H1 (cell line): ENCODE data around the gene TTC32. TPM values are rescaled to one million over a fixed set of nuclear protein-coding genes. Genes with fewer than 3 reads are reported as not detected.

ENCODE experiments used
- BRCA1 ChIP-seq: IDR thresholded peaks from 2 replicates; pipeline ENCODE4 v1.6.1; 2012; ENCODE audit warnings: low read depth, low read length, improper control_type of control experiment
- CREB1 ChIP-seq: IDR thresholded peaks from 2 replicates; pipeline ENCODE4 v1.6.1; 2012; ENCODE audit warnings: inconsistent platforms
- FOSL1 ChIP-seq: IDR thresholded peaks from 2 replicates; pipeline ENCODE4 v1.6.1; 2011; ENCODE audit warnings: mild to moderate bottlenecking, low read depth, low read length, moderate library complexity; ENCODE audit not compliant: insufficient read depth
- POU5F1 ChIP-seq: IDR thresholded peaks from 2 replicates; pipeline ENCODE4 v1.6.1; 2011; ENCODE audit warnings: low read depth, mild to moderate bottlenecking, low read length, moderate library complexity
- RBBP5 ChIP-seq: IDR thresholded peaks from 2 replicates; pipeline ENCODE4 v1.7.1; 2012; ENCODE audit warnings: low read depth, mild to moderate bottlenecking, inconsistent platforms, low read length, moderate library complexity, borderline replicate concordance
- SIN3A ChIP-seq, 2 experiments: IDR thresholded peaks in 1 of 2; conservative IDR thresholded peaks in 1 of 2; 2 replicates each; pipeline ENCODE4 v1.6.1; 2011 to 2012; ENCODE audit warnings: low read length in 2 of 2, improper control_type of control experiment in 1 of 2, low read depth in 1 of 2, mild to moderate bottlenecking in 1 of 2
- TAF1 ChIP-seq: IDR thresholded peaks from 2 replicates; pipeline ENCODE4 v1.6.1; 2011; ENCODE audit warnings: mild to moderate bottlenecking, low read depth, low read length
- TAF7 ChIP-seq: optimal IDR thresholded peaks from 2 replicates; pipeline ENCODE3; 2011; ENCODE audit warnings: low read depth, mild to moderate bottlenecking, inconsistent platforms, low read length, moderate library complexity, borderline replicate concordance
- polyA plus RNA-seq, 7 experiments: library from polyadenylated mRNA; depleted of rRNA in 3 of 7; stranded (reverse) in 5 of 7; unstranded in 2 of 7; fragments of >200 nt in 5 of 7; fragments of 200-250 nt in 2 of 7; gene quantifications; 1 replicate in 5 of 7; 2 replicates in 1 of 7; 4 replicates in 1 of 7; pipeline versions ENCODE4 v1.2.1 to v1.2.3, GENCODE V29; 2011 to 2013; ENCODE audit warnings: missing spikeins in 2 of 7, mixed read lengths in 2 of 7
- total RNA-seq: library from RNA; stranded (reverse); fragmentation: NEBNext Ultra II Directional; extraction: Animal tissue kit (Norgen Biotek cat#: 25700); gene quantifications from 2 replicates; pipeline ENCODE4 v1.2.1, GENCODE V29; 2021
- TF ChIP-seq, protein P1 (sequence below): fragments of 300-600 bp; sonication (generic); IDR thresholded peaks from 2 replicates; pipeline ENCODE4 v1.7.1; 2012; ENCODE audit warnings: low read length, moderate library complexity, mild to moderate bottlenecking, inconsistent platforms; ENCODE audit not compliant: insufficient replicate concordance
- TF ChIP-seq, protein P2 (sequence below): IDR thresholded peaks from 2 replicates; pipeline ENCODE4 v1.6.1; 2012; ENCODE audit warnings: inconsistent platforms

TTC32 gene
- total and polyA plus RNA-seq, 2 of the 8 experiments (the other 6 are each of a cell fraction or from before 2014, with no cell fraction given) = 6.8 to 8.7 TPM

DNA sequence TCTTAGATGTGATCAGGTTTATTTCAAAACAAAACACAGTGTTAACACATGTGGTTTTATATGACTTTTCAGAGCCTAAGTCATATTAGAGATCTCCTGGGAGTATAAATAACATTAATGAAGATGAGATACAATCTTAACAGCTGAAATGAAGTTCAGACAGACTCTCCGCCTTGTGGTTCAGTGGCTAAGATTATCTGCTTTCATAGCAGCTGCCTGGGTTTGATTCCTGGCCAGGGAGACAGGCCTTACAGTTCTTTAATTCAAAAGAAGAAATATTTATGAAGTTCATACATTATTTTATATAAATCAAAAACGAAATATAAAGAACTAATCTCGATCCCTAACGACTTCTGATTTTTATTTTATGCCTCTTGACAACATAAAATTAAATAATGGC lies 35.2 kb upstream of the TTC32 start (continued):
- TF ChIP-seq, protein P1, sequence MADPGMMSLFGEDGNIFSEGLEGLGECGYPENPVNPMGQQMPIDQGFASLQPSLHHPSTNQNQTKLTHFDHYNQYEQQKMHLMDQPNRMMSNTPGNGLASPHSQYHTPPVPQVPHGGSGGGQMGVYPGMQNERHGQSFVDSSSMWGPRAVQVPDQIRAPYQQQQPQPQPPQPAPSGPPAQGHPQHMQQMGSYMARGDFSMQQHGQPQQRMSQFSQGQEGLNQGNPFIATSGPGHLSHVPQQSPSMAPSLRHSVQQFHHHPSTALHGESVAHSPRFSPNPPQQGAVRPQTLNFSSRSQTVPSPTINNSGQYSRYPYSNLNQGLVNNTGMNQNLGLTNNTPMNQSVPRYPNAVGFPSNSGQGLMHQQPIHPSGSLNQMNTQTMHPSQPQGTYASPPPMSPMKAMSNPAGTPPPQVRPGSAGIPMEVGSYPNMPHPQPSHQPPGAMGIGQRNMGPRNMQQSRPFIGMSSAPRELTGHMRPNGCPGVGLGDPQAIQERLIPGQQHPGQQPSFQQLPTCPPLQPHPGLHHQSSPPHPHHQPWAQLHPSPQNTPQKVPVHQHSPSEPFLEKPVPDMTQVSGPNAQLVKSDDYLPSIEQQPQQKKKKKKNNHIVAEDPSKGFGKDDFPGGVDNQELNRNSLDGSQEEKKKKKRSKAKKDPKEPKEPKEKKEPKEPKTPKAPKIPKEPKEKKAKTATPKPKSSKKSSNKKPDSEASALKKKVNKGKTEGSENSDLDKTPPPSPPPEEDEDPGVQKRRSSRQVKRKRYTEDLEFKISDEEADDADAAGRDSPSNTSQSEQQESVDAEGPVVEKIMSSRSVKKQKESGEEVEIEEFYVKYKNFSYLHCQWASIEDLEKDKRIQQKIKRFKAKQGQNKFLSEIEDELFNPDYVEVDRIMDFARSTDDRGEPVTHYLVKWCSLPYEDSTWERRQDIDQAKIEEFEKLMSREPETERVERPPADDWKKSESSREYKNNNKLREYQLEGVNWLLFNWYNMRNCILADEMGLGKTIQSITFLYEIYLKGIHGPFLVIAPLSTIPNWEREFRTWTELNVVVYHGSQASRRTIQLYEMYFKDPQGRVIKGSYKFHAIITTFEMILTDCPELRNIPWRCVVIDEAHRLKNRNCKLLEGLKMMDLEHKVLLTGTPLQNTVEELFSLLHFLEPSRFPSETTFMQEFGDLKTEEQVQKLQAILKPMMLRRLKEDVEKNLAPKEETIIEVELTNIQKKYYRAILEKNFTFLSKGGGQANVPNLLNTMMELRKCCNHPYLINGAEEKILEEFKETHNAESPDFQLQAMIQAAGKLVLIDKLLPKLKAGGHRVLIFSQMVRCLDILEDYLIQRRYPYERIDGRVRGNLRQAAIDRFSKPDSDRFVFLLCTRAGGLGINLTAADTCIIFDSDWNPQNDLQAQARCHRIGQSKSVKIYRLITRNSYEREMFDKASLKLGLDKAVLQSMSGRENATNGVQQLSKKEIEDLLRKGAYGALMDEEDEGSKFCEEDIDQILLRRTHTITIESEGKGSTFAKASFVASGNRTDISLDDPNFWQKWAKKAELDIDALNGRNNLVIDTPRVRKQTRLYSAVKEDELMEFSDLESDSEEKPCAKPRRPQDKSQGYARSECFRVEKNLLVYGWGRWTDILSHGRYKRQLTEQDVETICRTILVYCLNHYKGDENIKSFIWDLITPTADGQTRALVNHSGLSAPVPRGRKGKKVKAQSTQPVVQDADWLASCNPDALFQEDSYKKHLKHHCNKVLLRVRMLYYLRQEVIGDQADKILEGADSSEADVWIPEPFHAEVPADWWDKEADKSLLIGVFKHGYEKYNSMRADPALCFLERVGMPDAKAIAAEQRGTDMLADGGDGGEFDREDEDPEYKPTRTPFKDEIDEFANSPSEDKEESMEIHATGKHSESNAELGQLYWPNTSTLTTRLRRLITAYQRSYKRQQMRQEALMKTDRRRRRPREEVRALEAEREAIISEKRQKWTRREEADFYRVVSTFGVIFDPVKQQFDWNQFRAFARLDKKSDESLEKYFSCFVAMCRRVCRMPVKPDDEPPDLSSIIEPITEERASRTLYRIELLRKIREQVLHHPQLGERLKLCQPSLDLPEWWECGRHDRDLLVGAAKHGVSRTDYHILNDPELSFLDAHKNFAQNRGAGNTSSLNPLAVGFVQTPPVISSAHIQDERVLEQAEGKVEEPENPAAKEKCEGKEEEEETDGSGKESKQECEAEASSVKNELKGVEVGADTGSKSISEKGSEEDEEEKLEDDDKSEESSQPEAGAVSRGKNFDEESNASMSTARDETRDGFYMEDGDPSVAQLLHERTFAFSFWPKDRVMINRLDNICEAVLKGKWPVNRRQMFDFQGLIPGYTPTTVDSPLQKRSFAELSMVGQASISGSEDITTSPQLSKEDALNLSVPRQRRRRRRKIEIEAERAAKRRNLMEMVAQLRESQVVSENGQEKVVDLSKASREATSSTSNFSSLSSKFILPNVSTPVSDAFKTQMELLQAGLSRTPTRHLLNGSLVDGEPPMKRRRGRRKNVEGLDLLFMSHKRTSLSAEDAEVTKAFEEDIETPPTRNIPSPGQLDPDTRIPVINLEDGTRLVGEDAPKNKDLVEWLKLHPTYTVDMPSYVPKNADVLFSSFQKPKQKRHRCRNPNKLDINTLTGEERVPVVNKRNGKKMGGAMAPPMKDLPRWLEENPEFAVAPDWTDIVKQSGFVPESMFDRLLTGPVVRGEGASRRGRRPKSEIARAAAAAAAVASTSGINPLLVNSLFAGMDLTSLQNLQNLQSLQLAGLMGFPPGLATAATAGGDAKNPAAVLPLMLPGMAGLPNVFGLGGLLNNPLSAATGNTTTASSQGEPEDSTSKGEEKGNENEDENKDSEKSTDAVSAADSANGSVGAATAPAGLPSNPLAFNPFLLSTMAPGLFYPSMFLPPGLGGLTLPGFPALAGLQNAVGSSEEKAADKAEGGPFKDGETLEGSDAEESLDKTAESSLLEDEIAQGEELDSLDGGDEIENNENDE = no peak
- no peak for TF ChIP-seq TAF7
- no peak for TF ChIP-seq RBBP5
- TF ChIP-seq, protein P2, sequence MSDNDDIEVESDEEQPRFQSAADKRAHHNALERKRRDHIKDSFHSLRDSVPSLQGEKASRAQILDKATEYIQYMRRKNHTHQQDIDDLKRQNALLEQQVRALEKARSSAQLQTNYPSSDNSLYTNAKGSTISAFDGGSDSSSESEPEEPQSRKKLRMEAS = no peak
- no peak for TF ChIP-seq TAF1
- no peak for TF ChIP-seq SIN3A (conservative IDR thresholded peaks at IDR 0.05 in 1 of 2, IDR thresholded peaks at IDR 0.05 in 1 of 2; ENCODE audit: low read depth in 1 of 2, low read length in 2 of 2)
- TF ChIP-seq CREB1 = no peak
- TF ChIP-seq FOSL1 = no peak
- no peak for TF ChIP-seq BRCA1
- no peak for TF ChIP-seq POU5F1
